NCI-H1092 treated with DMSO at 0.1 percent for 48 hours (cell line): ENCODE data around the gene IQSEC1.
A peak's percentile ranks its signal among the peaks of the same experiment; 100 is the strongest.

Experiments
- DNase-seq: peaks from one replicate; lab custom pipeline; 2025; lab: John Stamatoyannopoulos, UW

The IQSEC1 gene

GRCh38 chr3:12984023-12984823 is 89.0 kb downstream of the IQSEC1 start:
- DNase-seq = peak; percentile 65

DNA sequence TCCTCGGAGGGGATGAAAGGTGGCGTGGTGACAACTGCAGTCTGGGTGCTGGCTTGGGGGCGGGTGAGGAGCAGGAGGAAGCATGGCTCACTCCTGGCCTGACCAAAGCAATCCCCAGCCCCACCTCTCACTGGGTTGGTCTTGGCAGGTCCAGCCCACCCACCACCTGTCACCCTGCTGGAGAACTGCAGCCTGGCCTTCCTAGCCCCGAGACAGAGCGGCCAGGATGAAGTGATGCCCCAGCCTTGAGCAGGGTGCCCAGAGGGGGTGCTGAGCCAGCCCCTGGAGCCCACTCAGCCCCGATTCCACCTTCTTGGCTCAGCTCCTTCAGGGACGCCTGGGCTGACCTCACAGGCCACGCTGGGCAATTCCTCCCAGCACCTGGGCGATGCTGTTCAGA is 89.9 kb downstream of the IQSEC1 start:
- DNase-seq = no peak

DNA sequence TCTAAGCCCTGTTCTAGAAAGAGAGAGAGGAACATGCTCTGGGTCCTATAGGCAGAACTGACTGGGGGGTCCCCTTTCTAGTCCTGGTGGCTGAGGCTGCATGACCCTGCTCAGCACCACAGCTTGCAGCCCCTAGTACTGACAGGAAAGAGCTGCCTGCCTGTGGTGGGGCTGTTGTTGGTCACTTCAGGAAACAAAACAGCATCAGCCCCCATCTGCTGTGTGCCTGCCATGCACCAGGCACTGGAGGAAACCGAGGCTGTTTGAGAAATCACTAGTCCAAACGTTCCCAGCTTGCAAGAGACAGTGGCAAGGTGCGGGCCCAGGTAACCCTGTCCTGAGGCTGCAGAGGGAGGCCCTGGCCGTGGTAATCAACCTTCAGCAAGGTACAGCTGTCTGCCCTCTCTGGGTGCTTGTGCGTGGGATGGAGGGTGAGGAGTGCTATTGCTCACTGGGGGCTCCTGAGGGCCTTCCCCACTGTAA is 90.6 kb downstream of the IQSEC1 start:
- DNase-seq = no peak

DNA sequence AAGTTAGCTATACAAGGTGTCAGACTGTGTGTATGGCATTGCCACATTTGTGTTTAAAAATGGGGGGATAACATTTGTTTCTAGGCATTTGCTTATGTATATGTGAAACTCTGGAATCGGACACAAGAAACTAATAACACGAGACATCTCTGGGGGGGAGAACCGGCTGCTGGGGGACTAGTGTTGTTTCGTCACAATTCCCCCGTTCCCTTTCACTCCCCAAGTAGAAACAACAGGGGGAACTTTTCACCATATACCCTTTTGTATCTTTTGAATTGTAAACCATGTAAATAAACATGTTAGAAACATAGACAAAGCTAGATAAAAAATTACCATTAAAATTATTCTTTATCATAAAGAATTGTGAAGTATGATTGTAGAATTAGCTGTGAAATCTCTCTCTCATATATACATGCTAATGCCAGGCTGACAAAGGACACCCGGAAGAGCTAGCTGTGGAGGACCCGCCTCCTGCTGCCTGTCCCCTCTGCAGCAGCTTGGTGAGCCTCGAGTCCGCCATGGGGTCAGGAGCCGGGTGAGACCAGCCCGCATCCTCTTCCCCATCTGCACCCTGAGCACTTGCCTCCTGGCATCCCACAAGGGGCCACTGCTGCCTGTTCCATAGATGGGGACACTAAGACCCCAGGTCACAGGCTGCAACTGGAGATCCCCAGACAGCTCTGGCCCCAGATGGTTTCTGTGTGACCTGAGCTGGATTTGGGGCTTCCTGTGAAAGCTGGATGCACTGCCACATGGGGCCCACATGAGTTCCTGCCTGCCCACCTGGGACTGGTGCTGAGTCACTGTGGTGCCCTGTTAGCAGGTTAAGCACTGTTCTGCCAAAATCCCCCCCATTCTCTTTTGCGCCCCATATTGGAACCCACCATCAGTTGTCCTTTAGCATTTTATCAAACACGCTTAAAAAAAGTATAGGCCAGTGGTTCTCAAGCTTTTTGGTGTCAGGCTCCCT is 91.6 kb downstream of the IQSEC1 start:
- no peak for DNase-seq

DNA sequence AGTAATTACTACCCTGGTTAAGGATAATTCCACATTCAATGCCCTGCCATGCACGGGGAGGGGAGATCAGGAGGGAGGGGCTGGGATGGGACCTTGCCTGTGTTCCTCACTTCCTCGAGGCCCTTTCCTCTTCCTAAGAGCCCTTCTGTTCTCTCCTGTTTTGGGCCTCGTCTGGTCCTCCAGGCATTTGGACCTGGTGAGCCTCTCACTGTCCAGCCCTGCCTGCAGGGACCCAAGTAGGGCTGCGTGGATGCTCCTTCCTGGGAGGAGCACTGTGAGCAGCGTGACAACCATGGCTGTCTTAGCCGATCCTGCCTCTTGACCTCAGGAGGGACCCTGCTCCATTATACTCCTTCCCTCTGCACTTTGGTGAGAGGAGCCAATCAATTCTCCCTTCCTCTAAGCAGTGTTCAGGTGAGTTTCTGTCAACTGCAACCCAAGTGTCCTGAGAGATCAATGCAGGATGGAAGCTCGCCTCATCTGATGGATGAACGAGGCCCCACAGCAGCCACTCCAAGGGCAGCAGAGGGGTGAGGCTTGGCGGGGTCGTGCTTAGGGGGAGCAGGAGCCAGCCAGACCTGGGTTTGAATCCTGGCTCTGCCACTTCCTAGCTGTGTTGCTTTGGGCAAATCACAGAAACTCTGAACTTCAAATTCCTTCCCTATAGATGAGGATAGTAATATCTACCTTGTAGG is 92.5 kb downstream of the IQSEC1 start:
- DNase-seq = no peak

DNA sequence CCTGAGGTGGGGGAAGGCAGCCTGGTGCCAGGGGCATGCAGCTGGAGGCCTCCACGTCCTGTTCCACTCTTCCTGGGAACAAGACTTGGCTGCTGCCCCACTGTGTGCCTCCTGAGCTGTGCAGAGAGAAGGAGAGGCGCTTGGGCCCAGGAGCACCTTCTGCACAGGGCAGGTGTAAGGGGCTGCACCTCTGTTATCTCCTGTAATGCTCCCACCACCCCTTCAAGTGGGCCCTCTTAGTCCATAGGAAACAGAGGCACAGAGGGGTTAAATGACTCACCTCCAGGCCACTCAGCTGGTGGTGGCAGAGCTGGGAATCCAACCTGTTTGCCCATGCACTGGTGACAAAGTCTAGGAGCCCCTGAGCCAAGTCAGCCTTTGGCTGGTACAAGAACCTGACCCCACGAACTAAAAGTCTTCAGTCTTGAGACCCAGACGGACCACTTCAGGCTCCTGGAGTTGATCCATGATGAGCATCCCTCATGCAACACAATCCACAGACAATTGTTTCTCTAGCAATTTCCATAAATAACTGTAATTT is 93.2 kb downstream of the IQSEC1 start:
- DNase-seq = no peak

DNA sequence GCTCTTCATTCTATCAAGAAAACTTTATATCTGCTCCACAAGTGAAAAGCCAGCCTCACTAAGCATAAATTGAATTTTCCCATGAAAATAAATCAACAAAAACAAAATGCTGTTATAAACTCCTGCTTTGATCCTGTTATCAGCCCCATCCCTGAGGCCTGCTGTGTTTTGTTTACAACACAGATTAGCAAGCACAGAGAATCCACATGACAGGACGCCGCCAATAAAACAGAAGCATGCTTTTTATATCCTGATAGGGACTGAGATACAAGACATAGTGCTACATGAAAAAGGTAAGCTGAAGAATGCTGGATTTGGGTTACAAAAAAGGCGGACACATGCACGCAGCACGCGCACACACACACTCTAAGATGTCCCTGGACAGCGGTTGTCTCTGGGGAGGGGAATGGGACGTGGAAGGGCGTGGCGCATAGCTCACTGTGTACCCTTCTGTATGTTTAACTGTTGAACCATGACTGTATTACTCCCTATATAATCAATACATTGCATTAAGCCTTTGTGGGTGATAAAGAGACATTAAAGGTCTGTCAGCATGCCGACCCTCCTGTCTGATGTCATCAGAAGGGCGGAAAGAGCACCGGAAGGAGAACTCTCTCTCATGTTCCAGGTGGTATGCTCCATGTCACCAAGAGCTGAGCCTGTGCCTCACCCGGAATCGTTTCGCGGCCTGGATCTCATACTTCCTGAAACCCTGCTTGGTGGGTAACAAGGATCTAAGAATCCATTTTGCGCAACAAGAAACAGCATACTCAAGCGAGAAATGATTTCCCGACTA is 93.9 kb downstream of the IQSEC1 start:
- no peak for DNase-seq

DNA sequence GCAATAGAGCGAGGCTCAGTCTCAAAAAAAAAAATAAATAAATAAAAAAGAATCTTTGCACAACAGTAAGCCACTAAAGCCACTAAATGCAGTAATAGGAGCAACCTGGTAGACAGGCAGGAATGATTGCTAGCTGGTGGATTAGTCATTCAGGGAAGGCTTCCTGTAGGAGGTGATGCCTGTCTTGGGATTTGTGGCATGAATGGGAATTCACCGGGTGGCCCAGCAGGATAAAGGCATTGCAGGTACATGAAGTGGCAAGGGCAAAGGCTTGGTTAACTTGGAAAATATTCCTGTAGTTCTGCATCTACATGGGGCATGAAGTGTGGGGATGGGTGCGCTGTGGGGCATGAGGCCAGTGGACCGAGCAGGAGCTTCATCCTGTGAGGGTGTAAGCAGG is 94.5 kb downstream of the IQSEC1 start:
- DNase-seq = no peak

DNA sequence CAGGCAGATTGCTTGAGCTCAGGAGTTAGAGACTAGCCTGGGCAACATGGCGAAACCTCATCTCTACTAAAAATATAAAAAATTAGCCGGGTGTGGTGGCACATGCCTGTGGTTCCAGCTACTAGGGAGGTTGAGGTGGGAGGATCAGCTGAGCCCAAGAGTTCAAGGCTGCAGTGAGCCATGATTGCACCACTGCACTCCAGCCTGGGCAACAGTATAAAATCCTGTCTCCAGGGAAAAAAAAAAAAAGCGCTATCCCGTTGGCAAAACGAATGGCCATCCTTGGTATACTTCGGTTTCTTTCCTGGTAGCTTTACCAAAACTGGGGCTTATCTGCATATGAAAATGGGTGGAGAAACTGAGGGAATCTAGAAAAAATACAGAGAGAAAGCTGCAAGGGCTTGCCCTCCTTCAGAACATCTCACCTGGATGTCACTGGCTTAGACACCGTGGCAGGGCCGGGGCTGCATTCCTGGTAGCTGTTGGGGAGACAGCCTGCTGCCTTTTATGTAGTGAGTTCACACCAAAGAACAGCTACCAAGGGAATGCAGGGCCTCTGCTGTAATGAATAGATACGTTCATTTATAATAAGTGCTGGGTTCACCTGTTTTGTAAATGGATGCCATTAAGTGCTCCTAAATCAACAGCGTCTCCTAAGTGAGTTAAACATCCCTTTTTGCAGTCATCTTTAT is 96.0 kb downstream of the IQSEC1 start:
- no peak for DNase-seq

DNA sequence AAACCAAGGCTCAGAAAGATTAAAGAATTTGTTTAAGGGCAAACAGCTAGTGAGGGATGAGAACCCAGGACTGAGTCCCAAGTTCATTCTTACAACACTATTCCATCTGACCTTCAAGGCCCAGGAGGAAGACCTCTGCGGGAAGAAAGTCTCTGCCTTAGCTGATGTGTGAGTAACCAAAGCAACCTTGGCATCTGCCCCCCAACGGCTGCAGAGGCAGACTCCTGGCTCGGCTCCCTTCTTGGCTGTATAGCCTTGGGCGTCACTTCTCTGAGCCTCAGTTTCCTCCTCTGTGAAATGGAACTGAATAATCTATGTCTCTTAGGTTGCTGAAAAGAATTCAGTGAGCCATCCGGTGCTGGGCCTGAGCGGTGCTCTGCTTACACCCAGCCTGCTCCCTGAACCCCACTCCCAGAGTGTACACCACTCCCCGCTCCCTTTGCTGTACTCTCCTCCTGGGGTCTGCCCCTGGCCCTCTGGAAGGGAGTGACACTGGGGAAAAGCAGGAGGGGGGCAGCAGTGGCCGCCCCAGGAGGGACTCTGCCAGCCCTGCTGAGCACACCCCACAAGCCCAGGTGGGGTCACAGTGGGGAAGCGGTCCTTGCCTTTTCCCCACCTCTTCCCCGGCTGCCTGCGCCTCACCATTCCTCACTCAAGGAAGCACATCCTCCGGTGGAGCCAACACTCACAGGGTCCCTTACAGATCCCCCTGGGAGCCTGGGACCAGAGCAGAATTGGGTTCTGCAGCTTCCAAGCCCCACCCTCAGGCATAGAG is 97.3 kb downstream of the IQSEC1 start:
- DNase-seq = no peak

DNA sequence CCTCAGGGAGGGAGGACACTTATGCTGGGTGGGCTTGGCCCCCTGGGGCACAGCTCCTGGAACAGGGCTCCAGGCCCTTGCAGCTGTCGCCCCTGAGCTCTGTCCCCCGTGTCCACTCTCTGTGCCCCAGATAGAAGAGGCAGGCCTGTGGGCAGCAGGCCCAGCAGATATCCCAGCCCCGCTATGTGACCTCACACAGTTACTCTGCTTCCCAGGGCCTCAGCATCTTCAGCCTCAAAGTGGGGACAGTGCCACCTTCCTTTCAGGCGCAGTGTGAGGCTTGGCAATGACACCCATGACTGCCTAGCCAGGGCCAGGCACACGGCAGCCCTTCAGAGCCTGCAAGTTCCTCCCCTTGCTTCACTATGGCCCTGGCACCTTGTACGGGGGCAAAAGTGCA is 98.4 kb downstream of the IQSEC1 start:
- no peak for DNase-seq

DNA sequence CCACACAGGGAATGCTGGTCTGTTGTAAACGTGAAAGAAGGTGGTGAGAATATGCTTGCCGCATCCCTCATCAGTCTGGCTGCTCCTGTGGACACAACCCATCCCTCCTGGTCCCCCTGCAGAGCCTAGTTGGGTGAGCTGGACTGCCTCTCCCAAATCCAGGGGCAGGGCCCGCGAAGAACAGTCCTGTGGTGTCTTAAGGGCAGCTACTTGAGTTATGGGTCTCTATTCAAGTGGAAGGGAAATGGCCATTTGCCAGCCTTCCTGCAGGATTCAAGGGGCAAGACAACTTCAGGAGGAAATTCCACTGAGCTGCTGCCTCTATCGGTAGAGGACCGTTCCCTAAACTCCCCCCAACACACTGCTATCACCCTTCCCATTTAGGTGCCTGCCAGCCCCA is 98.9 kb downstream of the IQSEC1 start:
- no peak for DNase-seq

DNA sequence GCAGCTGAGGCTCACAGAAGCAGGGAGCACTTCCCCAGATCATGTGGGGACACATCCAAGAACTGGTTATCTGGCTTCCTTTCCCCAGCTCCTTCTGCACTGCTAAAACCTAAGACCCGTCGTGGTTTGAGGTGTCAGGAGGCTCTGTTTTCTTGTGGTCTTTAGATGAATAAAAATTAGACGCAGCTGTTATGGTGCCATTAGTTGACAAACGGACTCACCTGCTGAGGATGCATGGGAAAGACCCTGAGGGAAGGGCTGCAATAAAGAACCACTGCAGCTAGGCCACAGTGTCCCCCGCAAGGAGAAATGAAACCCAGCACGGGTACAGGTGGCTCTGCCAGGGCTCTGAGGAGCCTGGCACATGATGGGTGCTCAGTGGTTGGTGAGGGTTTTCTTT is 99.4 kb downstream of the IQSEC1 start:
- DNase-seq = no peak

- no peak for DNase-seq
Observed at GRCh38 chr3:12972781-12973702, 100.2 kb downstream of the IQSEC1 start.

DNA sequence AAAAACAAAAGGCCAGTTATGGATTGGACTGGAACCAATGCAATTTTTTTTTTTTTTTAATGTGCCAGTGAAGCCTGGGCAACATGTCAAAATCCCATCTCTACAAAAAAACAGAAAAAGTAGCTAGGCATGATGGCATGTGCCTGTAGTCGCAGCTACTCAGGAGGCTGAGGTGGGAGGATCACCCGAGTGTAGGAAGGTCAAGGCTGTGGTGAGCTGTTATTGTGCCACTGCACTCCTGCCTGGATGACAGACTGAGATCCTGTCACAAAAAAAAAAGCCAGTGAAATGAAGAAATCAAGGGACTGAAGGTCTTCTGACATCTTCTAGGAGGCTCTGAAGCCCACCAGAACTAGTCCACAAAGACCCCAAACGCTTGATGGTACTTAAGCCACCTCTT is 101.2 kb downstream of the IQSEC1 start:
- DNase-seq = no peak

DNA sequence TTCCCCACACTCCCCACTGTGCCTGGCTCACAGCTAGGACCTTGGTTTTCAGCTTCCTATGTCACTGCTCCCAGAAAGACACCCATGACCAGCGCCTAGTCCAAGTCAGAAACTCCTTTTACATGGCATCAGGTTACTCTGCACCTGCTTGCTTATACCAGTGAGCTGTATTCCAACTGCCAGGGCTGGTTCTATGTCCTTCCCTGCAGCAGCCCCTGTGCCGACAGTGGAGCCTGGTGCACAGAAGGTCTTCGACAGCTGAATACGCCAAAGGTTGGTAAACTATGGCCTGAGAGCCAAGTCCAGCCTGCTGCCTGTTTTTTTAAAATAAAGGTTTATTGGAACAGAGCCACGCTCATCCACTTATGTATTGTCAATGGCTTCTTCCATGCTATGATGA is 102.5 kb downstream of the IQSEC1 start:
- peak; percentile 92 for DNase-seq

DNA sequence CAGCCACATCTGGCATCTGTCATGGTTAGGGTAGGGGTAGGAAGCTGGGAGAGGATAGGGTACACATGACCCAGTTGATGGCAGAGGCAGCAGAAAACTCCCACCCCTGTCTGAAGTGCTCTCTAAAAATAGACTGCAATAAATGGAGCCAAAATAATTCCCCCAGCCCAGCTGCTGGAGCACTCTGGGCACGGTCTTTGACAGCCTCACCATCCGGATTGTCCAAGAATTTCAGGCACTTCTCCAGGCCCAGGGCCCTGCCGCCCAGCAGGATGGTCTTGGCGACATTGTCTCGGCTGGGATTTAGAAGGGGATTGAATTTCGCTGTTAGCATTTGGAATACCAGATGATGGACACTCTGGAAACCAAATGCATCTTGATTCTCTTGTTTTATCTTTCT is 103.7 kb downstream of the IQSEC1 start:
- peak; percentile 79 for DNase-seq

DNA sequence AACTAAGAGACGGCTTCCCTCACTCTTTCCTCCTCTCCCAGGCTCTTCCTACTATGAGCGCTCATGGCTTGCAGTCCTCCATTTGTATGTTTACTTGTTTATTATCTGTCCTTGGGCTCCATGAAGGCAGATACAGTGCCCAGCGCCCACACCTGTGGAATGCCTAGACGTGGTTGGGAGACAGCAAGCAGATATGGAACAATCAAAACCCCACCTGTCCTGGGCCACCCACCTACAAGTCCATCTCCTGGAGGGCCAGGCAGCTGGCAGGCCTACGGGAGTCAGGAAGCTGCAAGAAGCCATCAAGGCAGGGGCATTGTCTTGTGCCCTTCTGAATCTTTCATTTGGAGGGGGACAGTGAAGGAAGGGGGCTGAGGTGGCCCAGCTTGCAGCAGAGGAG is 104.7 kb downstream of the IQSEC1 start:
- no peak for DNase-seq
